Measurements from ENCODE around the gene ETV6.

DNA sequence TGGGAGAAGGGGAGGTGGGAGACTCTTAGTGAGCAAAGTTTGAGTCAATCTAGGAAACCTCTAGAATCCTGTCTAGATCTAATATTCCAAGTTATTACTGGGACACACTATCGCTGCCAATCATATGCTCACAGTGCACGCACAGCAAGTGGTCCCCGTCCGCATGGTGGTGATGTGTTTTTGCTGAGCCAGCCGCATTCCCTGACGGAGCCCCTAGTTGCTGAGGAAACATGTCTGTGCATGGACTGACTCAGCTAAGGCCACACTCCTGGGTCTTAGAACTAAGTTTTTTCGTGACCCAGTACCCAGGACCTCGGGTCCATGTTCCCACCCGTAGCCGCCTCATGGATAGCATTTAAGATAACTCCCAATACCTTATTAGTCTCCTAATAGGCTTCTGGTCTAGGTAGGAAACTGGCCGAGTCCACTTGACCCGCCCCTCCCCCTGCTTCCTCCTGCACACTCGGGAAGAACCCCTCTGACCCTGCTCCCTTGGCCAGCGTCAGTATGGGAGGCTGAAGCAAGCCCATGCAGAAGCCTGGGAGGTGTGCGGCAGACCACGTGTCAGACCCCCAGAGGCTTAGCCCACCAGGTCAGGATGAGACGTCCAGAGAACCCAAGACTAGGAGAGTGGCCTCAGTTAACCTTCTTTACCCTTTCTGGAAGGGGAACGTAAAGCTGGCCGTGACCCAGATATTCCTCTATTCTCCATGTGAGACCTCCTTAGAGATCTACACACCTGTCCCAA, 200.5 kb downstream of the ETV6 start:
- TF ChIP-seq CTCF (conservative IDR thresholded peaks at IDR 0.05; ENCODE audit: low read length) (no peak), EZH2phosphoT487 (IDR thresholded peaks at IDR 0.05; ENCODE audit: borderline replicate concordance, low read depth, low read length) (no peak)
